H9 (cell line): ENCODE data around the gene DCHS1. TPM values are rescaled to one million over a fixed set of nuclear protein-coding genes. Genes with fewer than 3 reads are reported as not detected.
A peak's percentile ranks its signal among the peaks of the same experiment; 100 is the strongest.

Experiments used
- DNase-seq: peaks from one replicate; pipeline ENCODE4 v3.0.0-alpha.2; 2017
- H2AFZ ChIP-seq: one replicate; pipeline ENCODE4 v1.6.1; 2013; ENCODE audit warnings: mild to moderate bottlenecking, low read length, control low read depth, moderate library complexity
- H2AK5ac ChIP-seq: 2 replicates; pipeline ENCODE4 v1.6.1; 2013; ENCODE audit warnings: low read length, control low read depth, mixed read lengths; ENCODE audit not compliant: insufficient read length
- H2BK120ac ChIP-seq: one replicate; pipeline ENCODE4 v1.6.1; 2013; ENCODE audit warnings: low read depth, mild to moderate bottlenecking, low read length, control low read depth, inconsistent platforms; ENCODE audit not compliant: poor library complexity, severe bottlenecking
- H2BK12ac ChIP-seq: 2 replicates; pipeline ENCODE4 v1.6.1; 2013; ENCODE audit warnings: low read length, control low read depth, mixed read lengths, low read depth; ENCODE audit not compliant: insufficient read length
- H2BK15ac ChIP-seq: 2 replicates; pipeline ENCODE4 v1.6.1; 2013; ENCODE audit warnings: low read depth, low read length, control low read depth
- H2BK20ac ChIP-seq: one replicate; pipeline ENCODE4 v1.6.1; 2013; ENCODE audit warnings: low read depth, mild to moderate bottlenecking, low read length, control low read depth, inconsistent platforms; ENCODE audit not compliant: poor library complexity, severe bottlenecking
- H2BK5ac ChIP-seq: 2 replicates; pipeline ENCODE4 v1.6.1; 2013; ENCODE audit warnings: low read length, control low read depth, mixed read lengths; ENCODE audit not compliant: insufficient read length
- H3K14ac ChIP-seq: 2 replicates; pipeline ENCODE4 v1.6.1; 2013; ENCODE audit warnings: low read length, control low read depth; ENCODE audit not compliant: insufficient read depth
- H3K18ac ChIP-seq: 2 replicates; pipeline ENCODE4 v1.6.1; 2013; ENCODE audit warnings: low read depth, mild to moderate bottlenecking, mixed read lengths, low read length, control low read depth; ENCODE audit not compliant: insufficient read length
- H3K23ac ChIP-seq: 2 replicates; pipeline ENCODE4 v1.6.1; 2013; ENCODE audit warnings: low read length, control low read depth, mixed read lengths, low read depth; ENCODE audit not compliant: insufficient read length
- H3K23me2 ChIP-seq: 2 replicates; pipeline ENCODE4 v1.6.1; 2013; ENCODE audit warnings: low read depth, mild to moderate bottlenecking, mixed read lengths, low read length, control low read depth; ENCODE audit not compliant: insufficient read length, poor library complexity, severe bottlenecking
- H3K27ac ChIP-seq: 2 replicates; pipeline ENCODE4 v1.5.1; 2013; ENCODE audit warnings: low read length, control low read depth, mixed read lengths, low read depth; ENCODE audit not compliant: insufficient read length
- H3K27me3 ChIP-seq: 2 replicates; pipeline ENCODE4 v1.6.1; 2013; ENCODE audit warnings: low read length, control low read depth, inconsistent platforms; ENCODE audit not compliant: insufficient read depth
- H3K4ac ChIP-seq: 2 replicates; pipeline ENCODE4 v1.6.1; 2013; ENCODE audit warnings: low read depth, mild to moderate bottlenecking, control low read depth, inconsistent platforms, low read length, moderate library complexity
- H3K4me1 ChIP-seq: 2 replicates; pipeline ENCODE4 v1.6.1; 2013; ENCODE audit warnings: low read length, control low read depth, inconsistent platforms; ENCODE audit not compliant: insufficient read depth
- H3K4me2 ChIP-seq: 2 replicates; pipeline ENCODE4 v1.6.1; 2013; ENCODE audit warnings: low read length, control low read depth, mixed read lengths; ENCODE audit not compliant: insufficient read length, insufficient read depth
- H3K56ac ChIP-seq: 2 replicates; pipeline ENCODE4 v1.6.1; 2013; ENCODE audit warnings: low read depth, mild to moderate bottlenecking, mixed read lengths, low read length, control low read depth; ENCODE audit not compliant: insufficient read length
- H3K79me1 ChIP-seq: 2 replicates; pipeline ENCODE4 v1.6.1; 2013; ENCODE audit warnings: low read depth, mild to moderate bottlenecking, moderate library complexity, low read length, control low read depth, inconsistent platforms; ENCODE audit not compliant: insufficient read depth, poor library complexity, severe bottlenecking
- H3K79me2 ChIP-seq: 2 replicates; pipeline ENCODE4 v1.6.1; 2013; ENCODE audit warnings: low read length, control low read depth, inconsistent platforms; ENCODE audit not compliant: insufficient read depth
- H3K9ac ChIP-seq: 2 replicates; pipeline ENCODE4 v1.6.1; 2013; ENCODE audit warnings: low read length, control low read depth, mixed read lengths; ENCODE audit not compliant: insufficient read length; ENCODE audit errors: extremely low read depth
- H3K9me3 ChIP-seq: one replicate; pipeline ENCODE4 v1.6.1; 2013; ENCODE audit warnings: low read depth, low read length, inconsistent platforms; ENCODE audit not compliant: control insufficient read depth
- H3T11ph ChIP-seq: one replicate; pipeline ENCODE4 v1.6.1; 2013; ENCODE audit warnings: mild to moderate bottlenecking, low read length, control low read depth, inconsistent platforms
- H4K20me1 ChIP-seq: one replicate; pipeline ENCODE4 v1.6.1; 2013; ENCODE audit not compliant: control insufficient read depth, insufficient read length, insufficient read depth
- H4K5ac ChIP-seq: 2 replicates; pipeline ENCODE4 v1.6.1; 2013; ENCODE audit warnings: low read depth, mild to moderate bottlenecking, mixed read lengths, low read length, control low read depth; ENCODE audit not compliant: insufficient read length
- H4K8ac ChIP-seq: replicated peaks from 2 replicates; pipeline ENCODE4 v1.6.1; 2013; ENCODE audit warnings: low read length, control low read depth, mixed read lengths, low read depth; ENCODE audit not compliant: insufficient read length
- H4K91ac ChIP-seq: 2 replicates; pipeline ENCODE4 v1.6.1; 2013; ENCODE audit warnings: low read depth, mild to moderate bottlenecking, moderate library complexity, mixed read lengths, low read length, control low read depth; ENCODE audit not compliant: insufficient read length
- H3K27ac Mint-ChIP-seq, 3 experiments: 2 replicates in 2 of 3; 3 replicates in 1 of 3; pipeline ENCODE4 v1.8.0; 2020 to 2021; ENCODE audit warnings: mixed read lengths in 3 of 3, mild to moderate bottlenecking in 1 of 3, moderate library complexity in 1 of 3
- H3K27me3 Mint-ChIP-seq: 2 replicates; pipeline ENCODE4 v1.8.0; 2021; ENCODE audit warnings: low read depth, mild to moderate bottlenecking, moderate library complexity, mixed read lengths
- H3K36me3 Mint-ChIP-seq, 3 experiments: 2 replicates in 2 of 3; 3 replicates in 1 of 3; pipeline ENCODE4 v1.8.0; 2020 to 2021; ENCODE audit warnings: low read depth in 3 of 3, mixed read lengths in 3 of 3; ENCODE audit not compliant: insufficient read depth in 1 of 3
- H3K4me1 Mint-ChIP-seq, 2 experiments: 2 replicates each; pipeline ENCODE4 v1.8.0; 2020; ENCODE audit warnings: mixed read lengths in 2 of 2
- H3K4me3 Mint-ChIP-seq, 2 experiments: 2 replicates in 1 of 2; 3 replicates in 1 of 2; pipeline ENCODE4 v1.8.0; 2020 to 2021; ENCODE audit warnings: mild to moderate bottlenecking in 2 of 2, mixed read lengths in 2 of 2, moderate library complexity in 1 of 2
- H3K9me3 Mint-ChIP-seq, 2 experiments: 2 replicates in 1 of 2; 3 replicates in 1 of 2; pipeline ENCODE4 v1.8.0; 2020; ENCODE audit warnings: mild to moderate bottlenecking in 2 of 2, mixed read lengths in 2 of 2, moderate library complexity in 1 of 2
- WGBS: extraction: QIAGEN DNeasy Blood & Tissue Kit; methylation state at CpG from one replicate; pipeline ENCODE4 v1.1.7; 2013; ENCODE audit warnings: missing lambda C conversion rate, low lambda C conversion rate, mixed read lengths; ENCODE audit not compliant: insufficient read length; ENCODE audit errors: extremely low coverage; 5-methylcytosine and 5-hydroxymethylcytosine counted together
- total RNA-seq: library from RNA; stranded (reverse); gene quantifications from 2 replicates; pipeline ENCODE4 v1.2.1, GENCODE V29; 2021
- TF ChIP-seq, protein P1 (sequence below): fragments of 200-600 bp; sonication (generic); conservative IDR thresholded peaks from 3 replicates; pipeline ENCODE4 v1.8.0; 2021; ENCODE audit warnings: antibody characterized with exemption, mild to moderate bottlenecking

The DCHS1 gene
- total RNA-seq, 1 experiment from 2014 or later: 12.5 TPM

DNA sequence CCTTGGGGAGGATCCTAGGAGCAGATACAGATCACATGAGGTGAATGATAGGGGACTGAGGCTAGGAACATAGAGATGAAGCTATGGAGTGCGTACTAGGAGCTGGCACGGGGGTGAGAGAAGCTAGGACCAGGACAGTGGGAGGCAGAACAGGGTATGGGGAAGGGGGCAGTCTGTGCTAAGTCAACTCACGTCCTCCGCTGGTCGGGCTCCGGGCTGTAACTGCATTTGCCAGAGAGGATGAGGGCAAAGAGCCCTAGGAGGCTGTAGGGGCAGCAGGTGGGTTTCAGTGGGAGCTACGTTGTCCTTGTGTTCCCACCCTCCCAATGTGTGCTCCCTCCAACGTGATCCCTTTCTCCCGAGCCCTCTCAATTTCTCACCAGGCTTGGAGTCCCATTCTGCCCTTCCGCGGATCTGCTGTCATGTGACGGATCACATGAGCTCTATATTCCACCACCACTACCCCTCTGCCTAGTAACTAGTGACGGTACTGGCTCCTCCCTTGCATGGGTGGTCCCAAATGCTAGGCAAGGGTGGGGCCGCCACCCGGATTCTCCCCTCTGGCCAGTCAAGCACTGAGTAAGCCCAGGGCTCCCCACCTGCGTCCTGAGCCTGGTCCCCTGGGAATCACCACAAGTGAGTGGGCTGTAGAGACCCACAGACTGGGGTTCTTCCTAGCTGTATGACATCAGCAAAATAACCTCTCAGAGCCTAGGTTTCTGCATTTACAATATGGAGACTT, 36.4 kb downstream of the DCHS1 start, which contains the start of gene TPP1:
TPP1 (minus strand) TSS at position 419 of the 742 bp plus-strand sequence; CDS start at position 397, 22 bp downstream.
- Histone ChIP-seq H2BK5ac (no peak within 1 kb of the TSS), H3K27ac (no peak within 1 kb of the TSS), H2BK120ac (no peak within 1 kb of the TSS), H3K4me1 (no peaks in the 10 kb centered on the region), H4K91ac (no peak within 1 kb of the TSS), H3K79me2 (no peaks in the 10 kb centered on the region), H3K23ac (no peak within 1 kb of the TSS), H3K23me2 (peaks cover 8% of the 10 kb centered on the region), H2BK15ac (no peak within 1 kb of the TSS), H3K4ac (no peak within 1 kb of the TSS), H3K56ac (no peak within 1 kb of the TSS), H2BK20ac (no peak within 1 kb of the TSS), H4K8ac (no peak within 1 kb of the TSS), H4K20me1 (no peaks in the 10 kb centered on the region), H2AFZ (no peak within 1 kb of the TSS), H2AK5ac (no peak within 1 kb of the TSS), H3K14ac (no peak within 1 kb of the TSS), H2BK12ac (no peak within 1 kb of the TSS), H3K4me2 (peak within 1 kb of the TSS; percentile 92), H4K5ac (peak within 1 kb of the TSS; percentile 41), H3K79me1 (no peaks in the 10 kb centered on the region), H3K9ac (peak within 1 kb of the TSS; percentile 81), H3K9me3 (no peaks in the 10 kb centered on the region), H3K18ac (no peak within 1 kb of the TSS), H3T11ph (no peak within 1 kb of the TSS), H3K27me3 (no peaks in the 10 kb centered on the region)
- H3K36me3 Mint-ChIP-seq: peaks cover 3 to 20% (median 10%) of the 10 kb centered on the region in 3 experiments; a peak in 6 of 7 replicates
- WGBS: no CpG with 5 or more reads among the region's 16 CpGs
- no peaks in the 10 kb centered on the region for H3K27me3 Mint-ChIP-seq
- DNase-seq: peak; percentile 94
- no peaks in the 10 kb centered on the region; a peak in 2 of 4 replicates for H3K4me1 Mint-ChIP-seq
- H3K4me3 Mint-ChIP-seq: no peak within 1 kb of the TSS
- no peaks in the 10 kb centered on the region for H3K9me3 Mint-ChIP-seq
- no peak within 1 kb of the TSS for H3K27ac Mint-ChIP-seq
- TF ChIP-seq, protein P1, sequence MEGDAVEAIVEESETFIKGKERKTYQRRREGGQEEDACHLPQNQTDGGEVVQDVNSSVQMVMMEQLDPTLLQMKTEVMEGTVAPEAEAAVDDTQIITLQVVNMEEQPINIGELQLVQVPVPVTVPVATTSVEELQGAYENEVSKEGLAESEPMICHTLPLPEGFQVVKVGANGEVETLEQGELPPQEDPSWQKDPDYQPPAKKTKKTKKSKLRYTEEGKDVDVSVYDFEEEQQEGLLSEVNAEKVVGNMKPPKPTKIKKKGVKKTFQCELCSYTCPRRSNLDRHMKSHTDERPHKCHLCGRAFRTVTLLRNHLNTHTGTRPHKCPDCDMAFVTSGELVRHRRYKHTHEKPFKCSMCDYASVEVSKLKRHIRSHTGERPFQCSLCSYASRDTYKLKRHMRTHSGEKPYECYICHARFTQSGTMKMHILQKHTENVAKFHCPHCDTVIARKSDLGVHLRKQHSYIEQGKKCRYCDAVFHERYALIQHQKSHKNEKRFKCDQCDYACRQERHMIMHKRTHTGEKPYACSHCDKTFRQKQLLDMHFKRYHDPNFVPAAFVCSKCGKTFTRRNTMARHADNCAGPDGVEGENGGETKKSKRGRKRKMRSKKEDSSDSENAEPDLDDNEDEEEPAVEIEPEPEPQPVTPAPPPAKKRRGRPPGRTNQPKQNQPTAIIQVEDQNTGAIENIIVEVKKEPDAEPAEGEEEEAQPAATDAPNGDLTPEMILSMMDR: no peak
